HG03039 (cell line): Measurements from ENCODE around the gene ELOVL5.

Source experiments
- ATAC-seq: cut with Tn5 transposase; IDR thresholded peaks from one replicate; pipeline ENCODE4 v1.9.1; 2021; ENCODE audit warnings: mild to moderate bottlenecking, moderate library complexity; ENCODE audit not compliant: unreplicated experiment

ELOVL5 gene

GRCh38 chr6:53280207-53280606 lies 68.5 kb downstream of the ELOVL5 start:
- no peak for ATAC-seq

- ATAC-seq = no peak
Observed at GRCh38 chr6:53279293-53279692, 69.5 kb downstream of the ELOVL5 start.

GRCh38 chr6:53273370-53273769 lies 75.4 kb downstream of the ELOVL5 start:
- no peak for ATAC-seq

GRCh38 chr6:53269827-53270226 lies 78.9 kb downstream of the ELOVL5 start:
- no peak for ATAC-seq

GRCh38 chr6:53268858-53269608 lies 79.7 kb downstream of the ELOVL5 start:
- ATAC-seq = no peak

GRCh38 chr6:53266553-53267090 lies 82.1 kb downstream of the ELOVL5 start:
- no peak for ATAC-seq

- no peak for ATAC-seq
Observed at GRCh38 chr6:53264915-53265607, 83.7 kb downstream of the ELOVL5 start.

- no peak for ATAC-seq
Observed at GRCh38 chr6:53264337-53264736, 84.4 kb downstream of the ELOVL5 start.

- ATAC-seq = no peak
Observed at GRCh38 chr6:53263917-53264316, 84.8 kb downstream of the ELOVL5 start.

- no peak for ATAC-seq
Observed at GRCh38 chr6:53259860-53260580, 88.7 kb downstream of the ELOVL5 start.

- no peak for ATAC-seq
Observed at GRCh38 chr6:53258774-53259155, 90.0 kb downstream of the ELOVL5 start.

- no peak for ATAC-seq
Observed at GRCh38 chr6:53258076-53258773, 90.5 kb downstream of the ELOVL5 start.

GRCh38 chr6:53257533-53257932 lies 91.2 kb downstream of the ELOVL5 start:
- ATAC-seq = no peak

GRCh38 chr6:53257001-53257400 lies 91.7 kb downstream of the ELOVL5 start:
- ATAC-seq = no peak

GRCh38 chr6:53252177-53252692 lies 96.5 kb downstream of the ELOVL5 start:
- no peak for ATAC-seq

GRCh38 chr6:53251033-53251672 lies 97.6 kb downstream of the ELOVL5 start:
- ATAC-seq = no peak

- no peak for ATAC-seq
Observed at GRCh38 chr6:53250176-53251032, 98.3 kb downstream of the ELOVL5 start.

GRCh38 chr6:53246924-53247323 lies 101.8 kb downstream of the ELOVL5 start:
- ATAC-seq = no peak

GRCh38 chr6:53244958-53245357 lies 103.8 kb downstream of the ELOVL5 start:
- peak; percentile 75 for ATAC-seq
